ENCODE data around the gene MIS12.

Gene MIS12

GRCh38 chr17:5510771-5511170 lies 24.4 kb downstream of the MIS12 start:
- no peak for TF ChIP-seq GATA3 (IDR thresholded peaks at IDR 0.05; ENCODE audit: low read depth, low read length)
- TF ChIP-seq GATA2 (IDR thresholded peaks at IDR 0.05; ENCODE audit: low read depth, low read length), result no peak

- TF ChIP-seq GATA2 (IDR thresholded peaks at IDR 0.05; ENCODE audit: low read depth, low read length) (no peak), GATA3 (IDR thresholded peaks at IDR 0.05; ENCODE audit: low read depth, low read length) (no peak)
Measured at GRCh38 chr17:5511401-5512225, 25.2 kb downstream of the MIS12 start.

- TF ChIP-seq GATA2 (IDR thresholded peaks at IDR 0.05; ENCODE audit: low read depth, low read length) (no peak), GATA3 (IDR thresholded peaks at IDR 0.05; ENCODE audit: low read depth, low read length) (no peak)
Measured at GRCh38 chr17:5513628-5514027, 27.3 kb downstream of the MIS12 start.

GRCh38 chr17:5514976-5515375 lies 28.6 kb downstream of the MIS12 start:
- no peak for TF ChIP-seq GATA3 (IDR thresholded peaks at IDR 0.05; ENCODE audit: low read depth, low read length)
- no peak for TF ChIP-seq GATA2 (IDR thresholded peaks at IDR 0.05; ENCODE audit: low read depth, low read length)

- TF ChIP-seq GATA2 (IDR thresholded peaks at IDR 0.05; ENCODE audit: low read depth, low read length) (no peak), GATA3 (IDR thresholded peaks at IDR 0.05; ENCODE audit: low read depth, low read length) (no peak)
Measured at GRCh38 chr17:5516060-5516792, 29.9 kb downstream of the MIS12 start.

- no peak for TF ChIP-seq GATA2 (IDR thresholded peaks at IDR 0.05; ENCODE audit: low read depth, low read length)
- no peak for TF ChIP-seq GATA3 (IDR thresholded peaks at IDR 0.05; ENCODE audit: low read depth, low read length)
Measured at GRCh38 chr17:5522476-5522875, 36.1 kb downstream of the MIS12 start.

GRCh38 chr17:5523249-5523648 lies 36.9 kb downstream of the MIS12 start:
- no peak for TF ChIP-seq GATA2 (IDR thresholded peaks at IDR 0.05; ENCODE audit: low read depth, low read length)
- TF ChIP-seq GATA3 (IDR thresholded peaks at IDR 0.05; ENCODE audit: low read depth, low read length), result no peak

GRCh38 chr17:5526821-5527598 lies 40.6 kb downstream of the MIS12 start:
- no peak for TF ChIP-seq GATA3 (IDR thresholded peaks at IDR 0.05; ENCODE audit: low read depth, low read length)

GRCh38 chr17:5527601-5528250 lies 41.4 kb downstream of the MIS12 start:
- TF ChIP-seq GATA3 (IDR thresholded peaks at IDR 0.05; ENCODE audit: low read depth, low read length) (no peak), GATA2 (IDR thresholded peaks at IDR 0.05; ENCODE audit: low read depth, low read length) (no peak)

GRCh38 chr17:5530265-5531084 lies 44.1 kb downstream of the MIS12 start:
- TF ChIP-seq GATA2 (IDR thresholded peaks at IDR 0.05; ENCODE audit: low read depth, low read length), result no peak
- no peak for TF ChIP-seq GATA3 (IDR thresholded peaks at IDR 0.05; ENCODE audit: low read depth, low read length)

GRCh38 chr17:5531085-5531418 lies 44.7 kb downstream of the MIS12 start:
- TF ChIP-seq GATA2 (IDR thresholded peaks at IDR 0.05; ENCODE audit: low read depth, low read length) (no peak), GATA3 (IDR thresholded peaks at IDR 0.05; ENCODE audit: low read depth, low read length) (no peak)

GRCh38 chr17:5532581-5532980 lies 46.2 kb downstream of the MIS12 start:
- TF ChIP-seq GATA3 (IDR thresholded peaks at IDR 0.05; ENCODE audit: low read depth, low read length) (no peak), GATA2 (IDR thresholded peaks at IDR 0.05; ENCODE audit: low read depth, low read length) (no peak)
